ENCODE results near the gene OLIG1.
A peak's percentile ranks its signal among the peaks of the same experiment; 100 is the strongest.

OLIG1 gene

DNA sequence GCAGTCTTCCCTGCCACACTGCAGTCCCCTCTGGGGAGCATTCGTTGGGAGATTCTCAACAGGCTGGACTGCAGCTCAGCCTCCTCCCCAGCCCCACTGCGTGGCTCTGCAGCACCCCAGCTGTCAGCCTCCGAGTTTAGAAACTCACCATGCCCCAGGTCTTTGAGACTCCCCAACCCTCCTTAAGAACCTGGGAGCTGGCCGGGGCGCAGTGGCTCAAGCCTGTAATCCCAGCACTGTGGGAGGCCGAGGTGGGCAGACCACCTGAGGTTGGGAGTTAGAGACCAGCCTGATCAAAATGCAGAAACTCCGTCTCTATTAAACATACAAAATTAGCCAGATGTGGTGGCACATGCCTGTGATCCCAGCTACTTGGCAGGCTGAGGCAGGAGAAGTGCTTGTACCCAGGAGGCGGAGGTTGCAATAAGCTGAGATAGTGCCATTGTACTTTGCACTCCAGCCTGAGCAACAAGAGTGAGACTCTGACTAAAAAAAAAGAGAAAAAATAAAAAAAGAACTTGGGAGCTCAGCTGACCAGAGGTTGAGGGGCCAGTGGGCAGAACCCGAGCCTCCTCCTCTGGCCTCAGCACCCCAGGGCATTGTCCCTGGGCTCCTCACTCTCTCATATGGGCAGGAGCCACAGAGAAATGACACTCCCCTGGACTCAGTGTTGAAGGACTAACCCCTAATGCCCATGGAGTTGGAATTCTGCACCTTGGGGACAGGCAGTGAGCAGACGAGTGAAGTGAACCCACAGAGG, 38.6 kb upstream of the OLIG1 start:
- no peak for DNase-seq

DNA sequence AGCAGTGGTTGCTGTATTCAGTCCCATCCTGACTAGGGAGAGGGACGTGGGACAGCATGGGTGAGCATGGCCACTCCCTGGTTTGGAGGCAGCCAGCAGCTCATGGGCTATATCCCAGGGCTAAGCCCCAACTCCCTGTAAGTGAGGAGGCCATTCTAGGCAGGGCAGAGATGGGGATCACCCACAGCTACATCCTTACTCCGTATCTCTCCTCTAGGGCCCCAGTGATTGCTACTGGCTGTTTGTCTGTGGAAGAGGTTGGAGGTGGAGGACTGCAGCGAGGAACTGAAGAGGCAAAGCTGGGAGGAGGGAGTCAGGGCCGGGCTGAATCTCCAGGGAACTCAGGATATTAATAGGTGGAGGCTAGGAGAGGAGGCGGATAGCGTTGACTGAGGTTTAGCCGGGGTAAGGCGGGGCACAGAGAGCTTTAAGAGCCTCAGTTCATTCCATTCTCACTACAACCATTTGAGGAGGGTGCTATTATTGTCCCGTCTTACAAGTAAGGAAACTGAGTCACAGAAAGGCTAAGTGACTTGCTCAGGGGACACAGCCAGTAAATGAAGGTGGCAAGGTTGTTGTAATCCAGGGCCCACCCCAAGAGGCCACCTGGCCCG, 37.4 kb upstream of the OLIG1 start:
- no peak for DNase-seq

DNA sequence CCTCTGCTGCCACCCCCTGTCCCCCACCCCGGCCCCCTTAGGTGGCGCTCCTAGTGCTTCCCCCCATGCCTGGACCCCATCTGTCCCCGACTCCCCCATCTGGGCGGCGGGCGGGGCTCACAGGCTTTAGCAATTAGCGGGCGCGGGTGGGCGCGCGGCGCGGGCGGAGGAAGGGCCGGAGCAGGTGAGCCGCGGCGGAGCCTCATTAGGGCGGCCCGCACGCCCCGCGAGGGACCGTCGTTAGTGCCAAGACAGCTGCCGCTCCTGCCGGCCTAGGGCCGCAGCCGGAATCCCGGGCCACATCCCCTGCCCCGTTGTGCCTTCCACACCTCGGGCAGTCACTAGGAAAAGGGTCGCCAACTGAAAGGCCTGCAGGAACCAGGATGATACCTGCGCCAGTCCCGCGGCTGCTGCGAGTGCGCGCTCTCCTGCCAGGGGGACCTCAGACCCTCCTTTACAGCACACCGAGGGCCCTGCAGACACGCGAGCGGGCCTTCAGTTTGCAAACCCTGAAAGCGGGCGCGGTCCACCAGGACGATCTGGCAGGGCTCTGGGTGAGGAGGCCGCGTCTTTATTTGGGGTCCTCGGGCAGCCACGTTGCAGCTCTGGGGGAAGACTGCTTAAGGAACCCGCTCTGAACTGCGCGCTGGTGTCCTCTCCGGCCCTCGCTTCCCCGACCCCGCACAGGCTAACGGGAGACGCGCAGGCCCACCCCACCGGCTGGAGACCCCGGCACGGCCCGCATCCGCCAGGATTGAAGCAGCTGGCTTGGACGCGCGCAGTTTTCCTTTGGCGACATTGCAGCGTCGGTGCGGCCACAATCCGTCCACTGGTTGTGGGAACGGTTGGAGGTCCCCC, 36.6 kb upstream of the OLIG1 start:
- DNase-seq, result no peak

DNA sequence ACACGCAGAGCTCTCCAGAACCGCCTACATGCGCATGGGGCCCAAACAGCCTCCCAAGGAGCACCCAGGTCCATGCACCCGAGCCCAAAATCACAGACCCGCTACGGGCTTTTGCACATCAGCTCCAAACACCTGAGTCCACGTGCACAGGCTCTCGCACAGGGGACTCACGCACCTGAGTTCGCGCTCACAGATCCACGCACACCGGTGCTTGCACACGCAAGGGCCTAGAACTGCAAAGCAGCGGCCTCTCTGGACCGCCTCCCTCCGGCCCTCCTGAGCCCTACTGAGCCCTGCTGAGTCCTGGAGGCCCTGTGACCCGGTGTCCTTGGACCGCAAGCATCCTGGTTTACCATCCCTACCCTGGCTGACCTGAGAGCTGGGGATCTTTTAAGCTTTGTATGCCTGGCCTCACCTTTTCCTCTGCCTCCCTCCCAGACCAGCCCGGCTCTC, 36.0 kb upstream of the OLIG1 start:
- DNase-seq, result no peak

DNA sequence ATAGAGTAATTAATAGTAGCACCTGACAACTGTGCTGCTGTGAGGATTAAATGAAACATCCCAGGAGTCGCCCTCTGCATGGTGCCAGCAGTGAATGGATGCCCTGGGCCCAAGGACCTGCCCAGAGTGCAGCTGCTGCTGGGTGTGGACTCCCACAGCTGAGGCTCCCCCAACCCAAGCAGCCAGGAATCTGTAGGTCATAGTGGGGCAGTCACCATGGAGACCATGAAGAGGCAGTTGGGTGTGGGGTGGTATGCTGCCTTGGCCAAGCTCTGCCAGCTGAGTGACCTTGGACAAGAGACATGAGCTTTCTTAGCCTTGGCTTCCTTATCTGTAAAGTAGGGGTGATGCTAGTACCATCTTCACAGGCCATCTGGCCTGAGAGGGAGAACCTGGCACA, 34.8 kb upstream of the OLIG1 start:
- no peak for DNase-seq

DNA sequence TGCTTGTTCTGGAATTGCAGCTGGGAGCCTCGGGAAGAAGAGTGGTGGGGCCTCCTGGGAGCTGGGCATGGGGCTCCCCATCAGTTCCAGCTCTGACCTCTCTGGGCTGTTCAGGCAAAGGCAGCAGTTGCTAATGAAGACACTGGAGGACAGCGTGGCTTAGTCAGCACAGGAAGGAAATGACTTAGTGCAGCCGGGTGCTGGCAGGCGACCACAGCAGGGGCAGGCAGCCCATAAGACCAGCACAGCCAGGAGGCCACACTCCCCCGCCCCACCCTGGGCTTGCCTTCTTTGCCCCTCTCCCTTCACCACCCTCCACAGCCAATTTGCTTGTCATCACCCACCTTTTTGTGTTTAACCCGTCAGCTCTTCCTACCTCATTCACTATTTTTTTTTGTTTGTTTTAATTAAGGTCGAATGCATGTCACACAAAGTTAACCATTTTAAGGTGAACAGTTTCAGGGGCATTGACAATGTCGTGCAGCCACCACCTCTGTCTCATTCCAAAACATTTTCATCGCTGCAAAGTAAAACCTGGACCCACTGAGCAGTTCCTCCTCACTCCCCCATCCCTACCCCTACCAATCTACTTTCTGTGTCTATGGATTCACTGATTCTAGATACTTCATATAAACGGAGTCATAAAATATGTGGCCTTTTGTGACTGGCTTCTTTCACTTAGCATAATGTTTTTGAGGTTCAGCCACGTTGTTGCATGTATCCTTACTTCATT, 33.3 kb upstream of the OLIG1 start:
- DNase-seq, result peak in 1 of 2 experiments; percentile 7

DNA sequence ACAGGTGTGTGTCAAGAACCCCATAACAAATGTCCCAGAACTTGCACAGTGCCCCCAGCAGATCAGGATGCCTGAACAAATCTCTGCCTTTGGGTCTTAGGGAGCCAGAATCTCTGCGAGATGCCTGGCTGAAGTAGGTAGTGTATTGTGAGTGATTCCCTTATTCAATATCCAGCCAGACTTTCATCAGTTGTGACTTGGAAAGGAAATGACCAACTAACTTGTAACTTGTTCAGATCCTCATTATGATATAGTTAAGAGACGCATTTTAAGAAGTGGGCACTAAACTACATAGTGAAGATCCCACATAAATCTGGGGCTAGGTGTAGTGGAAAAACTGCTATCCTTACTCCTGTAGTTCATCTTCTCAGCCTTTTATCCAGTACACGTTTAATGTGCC, 32.4 kb upstream of the OLIG1 start:
- no peak for DNase-seq

DNA sequence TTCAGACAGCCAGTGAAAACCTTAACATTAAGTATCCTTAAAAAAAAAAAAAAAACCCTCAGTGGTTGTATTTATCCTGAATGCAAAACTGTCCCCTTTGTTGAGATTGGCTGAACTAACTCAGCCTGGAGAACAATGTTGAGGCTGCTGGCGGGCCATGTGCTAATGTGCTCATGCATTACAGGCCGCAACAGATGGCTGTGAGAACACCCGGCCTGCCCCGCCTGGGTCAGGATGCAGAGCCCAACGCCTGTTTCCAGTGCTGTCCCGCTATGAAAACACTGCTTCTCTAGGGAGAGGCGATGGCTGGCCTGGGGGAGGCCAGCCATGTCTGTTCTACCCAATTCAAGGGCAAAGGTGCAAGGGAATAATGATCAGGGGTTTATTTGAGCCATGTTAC, 30.4 kb upstream of the OLIG1 start:
- no peak for DNase-seq

DNA sequence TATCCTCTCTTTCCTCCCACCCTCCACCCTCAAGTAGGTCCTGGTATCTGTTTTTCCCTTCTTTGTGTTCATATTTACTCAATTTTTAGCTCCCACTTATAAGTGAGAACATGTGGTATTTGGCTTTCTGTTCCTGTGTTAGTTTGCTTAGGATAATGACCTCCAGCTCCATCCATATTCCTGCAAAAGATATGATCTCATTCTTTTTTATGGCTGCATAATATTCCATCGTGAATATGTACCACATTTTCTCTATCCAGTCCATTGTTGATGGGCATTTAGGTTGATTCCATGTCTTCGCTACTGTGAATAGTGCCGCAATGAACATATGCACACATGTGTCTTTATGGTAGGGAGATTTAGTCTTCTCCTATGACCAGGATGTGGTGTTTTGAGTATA, 29.7 kb upstream of the OLIG1 start:
- DNase-seq, result no peak

DNA sequence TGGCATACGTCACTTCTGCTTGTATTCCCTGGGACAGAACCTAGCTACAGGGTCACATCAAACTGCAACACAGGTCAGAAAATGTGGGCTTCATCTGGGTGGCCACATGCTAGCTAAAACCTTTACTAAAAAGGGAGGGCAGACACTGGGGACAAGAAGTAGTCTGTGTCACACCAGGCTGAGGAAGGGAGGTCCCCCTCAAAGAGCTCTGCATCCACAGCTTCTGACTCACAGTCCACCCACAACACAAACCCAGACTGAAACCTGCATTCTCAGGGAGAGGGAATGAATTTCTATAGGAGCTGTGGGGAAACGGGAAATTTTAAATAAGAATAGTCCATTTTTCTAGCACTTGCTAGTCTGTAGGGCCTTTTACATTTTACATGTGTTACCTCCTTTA, 28.0 kb upstream of the OLIG1 start:
- DNase-seq, result no peak

DNA sequence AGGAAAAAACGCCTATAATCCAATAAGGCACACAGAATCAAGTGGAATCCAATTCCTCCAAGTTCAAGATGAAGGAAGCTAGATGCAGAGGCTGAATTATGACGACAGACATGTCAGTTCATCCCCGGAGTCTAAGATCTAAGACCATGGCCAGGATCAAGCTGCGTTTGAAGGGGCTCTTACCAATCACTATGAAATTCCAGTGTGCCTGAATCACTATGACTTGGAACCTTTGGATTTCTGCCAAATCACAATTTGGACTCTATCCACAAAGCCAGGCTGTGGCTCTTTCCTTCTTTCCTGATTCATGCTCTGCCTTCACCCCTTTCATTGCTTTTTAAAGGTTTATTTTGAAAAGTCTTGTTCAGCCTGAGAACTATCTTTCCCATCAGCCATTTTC, 27.1 kb upstream of the OLIG1 start:
- DNase-seq, result no peak

DNA sequence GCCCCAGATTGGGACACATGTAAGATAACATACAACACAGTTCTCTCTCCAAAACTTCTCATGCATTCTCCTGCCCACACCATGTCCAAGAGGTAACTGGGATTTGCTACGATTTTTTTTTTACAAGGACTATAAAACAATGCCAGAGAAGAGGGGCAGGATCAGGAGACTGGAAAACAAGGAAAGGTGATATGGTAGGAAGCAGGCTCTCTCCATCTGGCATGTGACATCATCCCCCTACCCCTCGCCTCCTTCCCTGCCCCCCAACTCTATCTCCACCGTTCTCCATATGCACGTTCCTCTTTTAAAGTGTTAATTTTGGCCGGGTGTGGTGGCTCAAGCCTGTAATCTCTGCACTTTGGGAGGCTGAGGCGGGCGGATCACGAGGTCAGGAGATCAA, 23.5 kb upstream of the OLIG1 start:
- DNase-seq, result no peak

DNA sequence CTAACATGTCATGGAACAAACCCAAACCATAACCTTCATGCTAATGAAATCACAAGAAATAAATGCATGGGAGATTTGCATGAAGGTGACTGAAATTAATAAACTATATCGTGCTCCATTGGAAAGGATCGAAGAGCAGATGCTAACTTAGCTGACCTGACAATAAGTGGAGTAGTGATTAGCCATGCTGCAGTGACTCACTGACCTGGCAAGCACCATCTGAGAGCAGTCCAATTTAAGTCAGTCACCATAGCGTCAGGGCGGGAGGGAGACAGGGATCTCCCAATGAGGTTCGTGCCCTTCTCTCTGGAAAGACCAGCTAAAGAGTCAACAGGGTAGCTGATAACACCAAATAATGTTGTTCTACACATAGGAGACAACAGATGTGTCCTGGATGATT, 22.7 kb upstream of the OLIG1 start:
- DNase-seq, result no peak

DNA sequence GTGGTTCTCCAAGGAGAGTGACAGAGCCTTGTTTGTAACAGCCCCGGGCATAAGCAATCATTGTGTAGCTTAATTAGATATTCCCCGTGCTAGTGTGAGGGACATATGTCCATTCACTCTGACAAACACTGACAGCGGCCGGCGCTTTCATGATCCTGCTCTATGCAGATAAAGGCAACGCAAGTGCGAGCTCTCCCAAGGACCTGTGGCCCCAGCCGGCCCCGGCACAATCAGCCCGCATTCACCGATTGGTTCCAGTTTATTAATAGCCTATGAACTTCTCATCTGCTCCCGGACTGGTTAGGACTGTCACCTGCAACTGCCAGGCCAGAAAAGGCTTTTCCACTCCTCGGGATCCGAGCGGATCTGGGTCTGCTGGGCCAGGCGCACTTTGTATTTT, 18.0 kb upstream of the OLIG1 start:
- DNase-seq, result no peak

DNA sequence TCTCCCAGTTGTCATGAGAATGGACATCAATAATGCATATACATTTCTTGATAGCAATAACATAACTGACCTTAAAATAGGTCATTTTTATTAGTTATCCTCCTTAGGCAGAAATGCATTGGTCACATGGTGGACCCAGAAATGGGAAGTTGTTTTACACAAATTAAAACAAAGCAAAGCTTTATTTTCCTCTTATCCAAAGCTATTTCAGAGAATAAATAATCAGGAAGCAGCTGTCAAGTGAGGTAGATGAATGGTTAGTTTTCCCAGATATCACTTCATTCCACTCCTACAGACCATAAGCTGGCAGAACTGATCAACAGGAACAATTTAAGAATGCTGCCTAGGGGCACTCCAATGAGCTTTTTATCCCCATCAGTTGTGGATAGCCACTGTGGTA, 16.0 kb upstream of the OLIG1 start:
- no peak for DNase-seq

DNA sequence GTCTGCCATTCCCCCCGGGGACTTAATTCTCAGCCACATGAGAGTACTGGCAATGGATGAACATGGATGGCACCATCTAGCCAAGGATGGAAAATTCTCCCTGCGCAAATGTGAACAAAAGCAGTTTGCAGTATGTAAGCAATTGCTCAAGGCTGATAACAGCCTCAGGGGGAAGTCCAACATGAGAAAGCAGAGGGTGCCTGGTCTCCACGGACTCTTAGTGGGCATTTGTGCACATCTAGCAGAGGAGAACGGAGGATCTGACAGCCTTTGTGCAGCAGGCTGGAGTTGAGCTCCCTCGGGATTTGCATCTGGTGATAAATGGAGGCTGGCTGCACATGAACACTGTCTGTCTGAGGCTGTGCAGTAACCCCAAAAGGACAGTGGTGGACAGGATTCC, 13.9 kb upstream of the OLIG1 start:
- no peak for DNase-seq

DNA sequence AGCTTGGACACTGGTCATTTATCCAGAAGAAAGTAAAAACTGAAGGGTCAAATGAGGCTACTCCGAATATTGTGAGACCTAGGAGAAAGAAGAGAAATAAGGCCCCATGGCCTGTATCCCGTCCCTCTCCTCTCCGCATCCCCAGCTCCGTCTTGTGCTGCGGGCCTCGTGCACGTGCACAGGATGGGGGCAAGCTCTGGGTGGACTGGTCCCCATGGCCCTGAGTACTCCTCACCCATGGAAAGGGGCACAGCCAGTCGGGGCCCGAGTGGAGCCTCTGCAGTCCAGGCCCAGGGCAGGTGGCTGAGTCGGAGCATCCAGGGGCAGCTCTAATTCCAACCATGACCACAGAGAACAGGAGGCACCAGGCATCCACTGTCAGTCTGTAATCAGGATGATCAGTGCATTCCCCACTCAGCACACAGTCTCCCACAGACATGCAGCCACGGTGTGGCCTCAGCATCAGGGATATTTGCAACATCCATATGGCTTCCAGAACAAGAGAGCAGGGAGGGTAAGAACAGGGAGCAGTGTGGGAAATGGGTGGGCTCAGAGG, 12.5 kb upstream of the OLIG1 start:
- DNase-seq, result no peak

DNA sequence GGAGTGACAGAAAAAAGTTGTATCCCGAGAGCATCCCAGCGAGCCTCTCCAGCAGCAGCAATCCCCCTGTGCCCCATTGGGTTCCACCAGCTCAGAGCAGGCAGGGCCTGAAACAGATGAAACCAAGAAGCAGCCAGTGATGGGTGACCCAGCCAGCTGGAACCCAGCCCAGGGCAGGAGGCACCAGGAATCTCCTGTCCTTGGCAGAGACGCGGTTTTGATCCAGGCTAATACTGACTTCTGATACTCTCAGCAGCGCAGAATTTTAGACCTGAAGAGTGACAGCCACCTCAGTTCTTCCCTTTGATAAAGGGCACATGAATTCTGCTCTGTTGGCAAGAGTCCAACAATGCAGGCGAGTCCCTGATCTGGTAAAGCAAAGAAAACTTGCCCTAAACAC, 11.4 kb upstream of the OLIG1 start:
- DNase-seq, result no peak

DNA sequence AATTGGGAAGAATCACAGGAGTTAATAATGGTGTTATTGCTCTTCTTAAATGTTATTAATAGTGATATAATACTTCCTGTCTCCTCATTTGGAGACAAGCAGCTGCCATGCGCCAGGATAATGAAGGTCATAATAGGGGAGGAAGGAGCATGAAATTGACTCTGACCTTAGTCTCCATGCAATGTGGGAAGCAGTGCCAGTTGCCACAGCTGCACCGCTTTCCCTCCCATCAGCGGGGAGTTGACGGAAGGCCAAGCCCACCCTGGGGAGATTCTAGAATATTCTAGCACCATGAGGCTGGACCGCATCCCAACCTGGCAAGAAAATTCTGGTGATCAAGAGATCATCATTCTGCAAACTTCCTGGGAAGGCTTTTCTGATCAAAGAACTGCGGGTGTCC, 11.0 kb upstream of the OLIG1 start:
- DNase-seq, result no peak

DNA sequence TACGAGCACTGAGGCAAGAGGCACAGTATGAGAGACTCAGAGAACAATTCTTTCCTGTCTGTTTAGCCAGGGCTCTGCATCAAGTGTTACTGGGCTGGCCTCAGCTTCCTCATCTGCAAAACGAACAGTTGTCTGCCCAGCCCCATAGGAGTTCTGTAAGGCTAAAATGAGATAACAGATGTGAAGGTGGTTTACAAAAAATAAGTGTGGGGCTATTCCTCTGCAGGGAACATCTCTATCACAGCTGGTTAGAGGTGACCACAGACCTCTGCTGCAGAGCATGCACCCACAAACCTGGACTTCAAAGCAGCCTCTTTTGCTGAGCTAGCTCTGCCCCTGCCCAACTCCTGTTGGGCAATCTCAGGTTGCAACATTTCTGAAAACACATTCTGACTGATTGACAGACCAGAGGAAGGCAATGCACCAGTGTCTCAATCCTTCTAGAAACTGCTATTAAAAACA, 10.5 kb upstream of the OLIG1 start:
- DNase-seq, result no peak

DNA sequence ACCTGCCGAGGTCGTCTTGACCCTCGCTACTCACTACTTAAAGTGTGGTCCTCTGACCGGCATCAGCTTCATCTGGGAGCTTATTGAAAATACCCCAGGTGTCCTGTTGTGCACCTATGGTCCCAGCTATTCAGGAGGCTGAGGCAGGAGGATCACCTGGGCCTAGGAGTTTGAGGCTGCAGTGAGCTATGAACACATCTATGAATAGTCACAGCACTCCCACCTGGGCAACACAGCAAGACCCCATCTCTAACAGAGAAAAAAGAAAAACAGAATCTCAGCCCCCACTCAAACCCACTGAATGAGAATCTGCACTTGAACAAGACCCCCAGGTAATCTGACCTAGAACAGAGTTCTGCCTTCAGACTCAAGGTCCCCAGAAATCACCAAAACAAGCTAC, 8.7 kb upstream of the OLIG1 start:
- no peak for DNase-seq

DNA sequence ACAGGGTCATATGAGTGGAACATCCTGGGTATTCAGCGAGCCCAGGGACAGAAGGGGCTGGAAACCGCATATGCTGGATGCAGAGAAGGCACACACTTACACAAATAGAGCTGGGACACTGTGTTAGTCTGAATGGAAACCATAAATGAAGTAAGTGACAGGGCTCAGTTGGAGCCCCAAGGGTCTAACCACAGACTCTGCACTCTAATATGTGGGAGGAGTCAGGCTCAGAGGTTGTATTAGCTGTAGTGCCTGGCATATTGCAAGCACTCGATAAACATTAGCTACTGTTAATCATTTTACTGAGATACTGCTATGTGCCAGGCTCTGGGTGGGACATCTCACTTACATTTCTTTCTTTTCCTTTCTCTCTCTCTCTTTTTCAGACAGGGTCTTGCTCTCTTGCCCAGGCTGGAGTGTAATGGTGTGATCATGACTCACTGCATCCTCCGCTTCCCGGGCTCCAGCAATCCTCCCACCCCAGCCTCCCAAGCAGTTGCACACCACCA, 6.5 kb upstream of the OLIG1 start:
- no peak for DNase-seq
